GM19395 (cell line): Measurements from ENCODE around the gene SLC22A13.

Experiments used
- ATAC-seq: cut with Tn5 transposase; IDR thresholded peaks from one replicate; pipeline ENCODE4 v1.9.1; 2021; ENCODE audit warnings: mild to moderate bottlenecking, moderate library complexity; ENCODE audit not compliant: unreplicated experiment

SLC22A13 gene

GRCh38 chr3:38327335-38328009, 61.9 kb downstream of the SLC22A13 start:
- ATAC-seq = no peak
